Mesenchymal stem cell (in vitro differentiated cells and primary cell): ENCODE data around the gene CWC25. TPM values are rescaled to one million over a fixed set of nuclear protein-coding genes. Genes with fewer than 3 reads are reported as not detected.

Experiments
- DNase-seq: peaks from one replicate; pipeline ENCODE4 v3.0.0-alpha.2; 2013
- H2AFZ ChIP-seq: one replicate; pipeline ENCODE4 v1.6.1; 2013; ENCODE audit warnings: low read depth, mild to moderate bottlenecking, control low read depth, inconsistent platforms, low read length, moderate library complexity
- H2AK5ac ChIP-seq: 2 replicates; pipeline ENCODE4 v1.6.1; 2013; ENCODE audit warnings: low read length, moderate library complexity, mild to moderate bottlenecking, inconsistent platforms; ENCODE audit not compliant: severe bottlenecking
- H2BK120ac ChIP-seq: one replicate; pipeline ENCODE4 v1.6.1; 2013; ENCODE audit warnings: low read depth, mild to moderate bottlenecking, inconsistent platforms, low read length, moderate library complexity
- H2BK12ac ChIP-seq, 2 experiments: one replicate each; pipeline ENCODE4 v1.6.1; 2013; ENCODE audit warnings: inconsistent platforms in 2 of 2, low read length in 2 of 2, mild to moderate bottlenecking in 2 of 2, moderate library complexity in 2 of 2, control low read depth in 1 of 2
- H2BK15ac ChIP-seq: one replicate; pipeline ENCODE4 v1.6.1; 2013; ENCODE audit warnings: mild to moderate bottlenecking, low read depth, inconsistent platforms; ENCODE audit not compliant: poor library complexity, severe bottlenecking
- H2BK5ac ChIP-seq: 2 replicates; pipeline ENCODE4 v1.6.1; 2013; ENCODE audit warnings: low read depth, mild to moderate bottlenecking, low read length, control low read depth, inconsistent platforms; ENCODE audit not compliant: poor library complexity, severe bottlenecking
- H3K14ac ChIP-seq, 2 experiments: one replicate each; pipeline ENCODE4 v1.6.1; 2013; ENCODE audit warnings: inconsistent platforms in 2 of 2, low read length in 2 of 2, control low read depth in 1 of 2, mild to moderate bottlenecking in 1 of 2, moderate library complexity in 1 of 2
- H3K18ac ChIP-seq, 2 experiments: one replicate each; pipeline ENCODE4 v1.6.1; 2013; ENCODE audit warnings: inconsistent platforms in 2 of 2, low read length in 2 of 2, control low read depth in 1 of 2, low read depth in 1 of 2, mild to moderate bottlenecking in 1 of 2
- H3K23ac ChIP-seq, 2 experiments: one replicate each; pipeline ENCODE4 v1.6.1; 2013; ENCODE audit warnings: inconsistent platforms in 2 of 2, low read length in 2 of 2, mild to moderate bottlenecking in 2 of 2, moderate library complexity in 2 of 2, control low read depth in 1 of 2
- H3K27ac ChIP-seq: 2 replicates; pipeline ENCODE4 v1.5.1; 2013; ENCODE audit warnings: mild to moderate bottlenecking, moderate library complexity, low read length, control low read depth, inconsistent platforms; ENCODE audit not compliant: poor library complexity, severe bottlenecking
- H3K27me3 ChIP-seq, 2 experiments: 2 replicates each; pipeline versions ENCODE4 v1.6.1 to v1.7.0; 2013; ENCODE audit warnings: low read length in 2 of 2, mild to moderate bottlenecking in 2 of 2, moderate library complexity in 2 of 2, control low read depth in 1 of 2, inconsistent platforms in 1 of 2; ENCODE audit not compliant: control insufficient read depth in 1 of 2, insufficient read depth in 1 of 2
- H3K36me3 ChIP-seq, 2 experiments: 2 replicates each; pipeline versions ENCODE4 v1.6.1 to v1.7.0; 2013; ENCODE audit warnings: low read length in 2 of 2, control low read depth in 1 of 2, inconsistent platforms in 1 of 2, low read depth in 1 of 2, mild to moderate bottlenecking in 1 of 2; ENCODE audit not compliant: insufficient read depth in 2 of 2, control insufficient read depth in 1 of 2
- H3K4ac ChIP-seq, 2 experiments: one replicate each; pipeline ENCODE4 v1.6.1; 2013; ENCODE audit warnings: inconsistent platforms in 2 of 2, low read length in 2 of 2, mild to moderate bottlenecking in 2 of 2, moderate library complexity in 2 of 2, control low read depth in 1 of 2, low read depth in 1 of 2
- H3K4me1 ChIP-seq: 2 replicates; pipeline ENCODE4 v1.6.1; 2013; ENCODE audit warnings: low read depth, low read length, control low read depth; ENCODE audit not compliant: control insufficient read depth, insufficient read depth
- H3K4me2 ChIP-seq: 2 replicates; pipeline ENCODE4 v1.6.1; 2013; ENCODE audit warnings: low read length, mild to moderate bottlenecking, inconsistent platforms; ENCODE audit not compliant: poor library complexity, severe bottlenecking
- H3K4me3 ChIP-seq, 2 experiments: 2 replicates each; pipeline versions ENCODE4 v1.5.1 to v1.7.0; 2013; ENCODE audit warnings: low read length in 2 of 2, mild to moderate bottlenecking in 2 of 2, control low read depth in 1 of 2, low read depth in 1 of 2; ENCODE audit not compliant: insufficient read depth in 1 of 2
- H3K79me1 ChIP-seq: replicated peaks from 2 replicates; pipeline ENCODE4 v1.6.1; 2013; ENCODE audit warnings: mild to moderate bottlenecking, control low read depth, low read length, inconsistent platforms; ENCODE audit not compliant: poor library complexity, severe bottlenecking
- H3K9ac ChIP-seq: 2 replicates; pipeline ENCODE4 v1.7.0; 2013; ENCODE audit warnings: mild to moderate bottlenecking, low read length, moderate library complexity
- H3K9me3 ChIP-seq: 2 replicates; pipeline ENCODE4 v1.7.0; 2013; ENCODE audit warnings: mild to moderate bottlenecking, low read length; ENCODE audit not compliant: control insufficient read depth
- H4K8ac ChIP-seq: one replicate; pipeline ENCODE4 v1.6.1; 2013; ENCODE audit warnings: inconsistent platforms, mild to moderate bottlenecking, low read length, moderate library complexity
- H4K91ac ChIP-seq: one replicate; pipeline ENCODE4 v1.6.1; 2013; ENCODE audit warnings: mild to moderate bottlenecking, low read length, inconsistent platforms
- WGBS: methylation state at CpG from one replicate; pipeline ENCODE4 v1.1.7; 2013; ENCODE audit warnings: mixed read lengths; 5-methylcytosine and 5-hydroxymethylcytosine counted together
- polyA plus RNA-seq, 2 experiments: library from polyadenylated mRNA; stranded (reverse); fragments of 200-250 nt; gene quantifications; one replicate each; pipeline ENCODE4 v1.2.3, GENCODE V29; 2013

The CWC25 gene
- polyA plus RNA-seq (2013, experiment 1 of 2): 15.0 TPM
- 14.0 TPM for polyA plus RNA-seq (2013, experiment 2 of 2)

GRCh38 chr17:38824899-38825761 is at the start of gene CWC25:
CWC25 (minus strand) TSS chr17:38825321; CDS start chr17:38825183, 138 bp downstream.
- no peaks in the 10 kb centered on the region for H3K9me3 ChIP-seq
- peak within 1 kb of the TSS in 1 of 2 experiments; percentile 48 for H3K23ac ChIP-seq
- peak within 1 kb of the TSS; percentile 69 for H3K4me2 ChIP-seq
- H4K91ac ChIP-seq: peak within 1 kb of the TSS; percentile 97
- peak within 1 kb of the TSS; percentile 98 for H4K8ac ChIP-seq
- peak within 1 kb of the TSS in 1 of 2 experiments; percentile 49 for H3K14ac ChIP-seq
- peak within 1 kb of the TSS; percentile 85 to 90 for H3K4me3 ChIP-seq
- 4% methylated on average over 54 of the region's 55 CpGs for WGBS
- H3K9ac ChIP-seq: peak within 1 kb of the TSS; percentile 94
- H3K36me3 ChIP-seq: peaks cover 15 to 17% of the 10 kb centered on the region in 2 experiments
- peak within 1 kb of the TSS; percentile 71 for H2BK5ac ChIP-seq
- H3K4ac ChIP-seq: peak within 1 kb of the TSS; percentile 83 to 97
- H3K27me3 ChIP-seq: no peaks in the 10 kb centered on the region
- peaks cover 9% of the 10 kb centered on the region for H3K4me1 ChIP-seq
- peak within 1 kb of the TSS; percentile 85 for H3K27ac ChIP-seq
- peak; percentile 97 for DNase-seq
- peak within 1 kb of the TSS; percentile 39 for H2BK120ac ChIP-seq
- H2AFZ ChIP-seq: peak within 1 kb of the TSS; percentile 58
- H2BK15ac ChIP-seq: peak within 1 kb of the TSS; percentile 65
- H2AK5ac ChIP-seq: peak within 1 kb of the TSS; percentile 96
- H2BK12ac ChIP-seq: no peak within 1 kb of the TSS
- peaks cover 18% of the 10 kb centered on the region for H3K79me1 ChIP-seq
- peak within 1 kb of the TSS; percentile 25 to 98 for H3K18ac ChIP-seq

GRCh38 chr17:38873640-38874380 is 48.7 kb upstream of the CWC25 start:
- Histone ChIP-seq H2BK120ac (no peak overlapping the region), H3K4ac (no peak overlapping the region), H3K4me2 (peak overlapping the region; percentile 69), H3K36me3 (peaks cover 31 to 46% of the 10 kb centered on the region in 2 experiments), H2BK5ac (no peak overlapping the region), H2BK15ac (no peak overlapping the region), H3K4me1 (peaks cover 63% of the 10 kb centered on the region), H3K79me1 (no peaks in the 10 kb centered on the region), H3K23ac (peak overlapping the region in 1 of 2 experiments; percentile 34), H2AFZ (no peak overlapping the region), H3K27ac (peak overlapping the region; percentile 79), H3K27me3 (no peaks in the 10 kb centered on the region), H4K91ac (no peak overlapping the region), H3K4me3 (peak overlapping the region in 1 of 2 experiments; percentile 96), H3K9me3 (no peaks in the 10 kb centered on the region), H2BK12ac (peak overlapping the region in 1 of 2 experiments; percentile 15), H4K8ac (no peak overlapping the region), H2AK5ac (peak overlapping the region; percentile 23), H3K9ac (peak overlapping the region; percentile 90), H3K14ac (peak overlapping the region in 1 of 2 experiments; percentile 59), H3K18ac (peak overlapping the region in 1 of 2 experiments; percentile 26)
- 80% methylated on average over 9 of the region's 9 CpGs for WGBS
- DNase-seq: no peak

- 86% methylated on average over 9 of the region's 9 CpGs for WGBS
- peak overlapping the region; percentile 31 for H2BK15ac ChIP-seq
- H3K4me3 ChIP-seq: peak overlapping the region in 1 of 2 experiments; percentile 96
- H3K23ac ChIP-seq: no peak overlapping the region
- H3K18ac ChIP-seq: peak overlapping the region in 1 of 2 experiments; percentile 9
- H4K8ac ChIP-seq: no peak overlapping the region
- no peak overlapping the region for H2AFZ ChIP-seq
- DNase-seq: no peak
- H3K27ac ChIP-seq: peak overlapping the region; percentile 96
- H4K91ac ChIP-seq: no peak overlapping the region
- no peaks in the 10 kb centered on the region for H3K79me1 ChIP-seq
- no peaks in the 10 kb centered on the region for H3K27me3 ChIP-seq
- no peak overlapping the region for H2BK5ac ChIP-seq
- no peak overlapping the region for H2BK120ac ChIP-seq
- no peaks in the 10 kb centered on the region for H3K9me3 ChIP-seq
- no peak overlapping the region for H3K4ac ChIP-seq
- no peak overlapping the region for H3K14ac ChIP-seq
- H3K4me1 ChIP-seq: peaks cover 59% of the 10 kb centered on the region
- peak overlapping the region in 1 of 2 experiments; percentile 18 for H2BK12ac ChIP-seq
- H3K9ac ChIP-seq: peak overlapping the region; percentile 90
- peak overlapping the region; percentile 36 for H3K4me2 ChIP-seq
- H3K36me3 ChIP-seq: peaks cover 21 to 37% of the 10 kb centered on the region in 2 experiments
- no peak overlapping the region for H2AK5ac ChIP-seq
Measured at GRCh38 chr17:38872671-38873385, 47.7 kb upstream of the CWC25 start.
